ENCODE results near the gene ZNF644.

ZNF644 gene

GRCh38 chr1:91024481-91025119, 2.8 kb upstream of the ZNF644 start:
- peaks cover 16% of the 10 kb centered on the region for H3K79me1 ChIP-seq (ENCODE audit: low read length)
- no peak overlapping the region for H3K4ac ChIP-seq (ENCODE audit: low read depth, low read length)
- H3K9ac ChIP-seq (ENCODE audit: low read length) = no peak overlapping the region
- no CpG with 5 or more reads among the region's 3 CpGs for WGBS (ENCODE audit: extremely low coverage, insufficient coverage, insufficient read length)
- H3K23ac ChIP-seq (ENCODE audit: low read length) = no peak overlapping the region
- H3K4me3 ChIP-seq (ENCODE audit: low read depth, low read length) = no peak overlapping the region
- no peak overlapping the region for H3K18ac ChIP-seq (ENCODE audit: low read length)
- H3K14ac ChIP-seq (ENCODE audit: low read length) = no peak overlapping the region
- H3K4me1 ChIP-seq (ENCODE audit: control insufficient read depth in 1 of 2, insufficient read depth in 2 of 2, low read length in 2 of 2) = peaks cover 3 to 4% of the 10 kb centered on the region in 2 experiments
- H4K12ac ChIP-seq (ENCODE audit: low read depth, low read length) = no peak overlapping the region
- H3K9me3 ChIP-seq (ENCODE audit: insufficient read depth, low read depth, low read length) = no peaks in the 10 kb centered on the region
- no peak for DNase-seq
- H3K4me2 ChIP-seq (ENCODE audit: low read length) = no peak overlapping the region
- H2BK120ac ChIP-seq (ENCODE audit: insufficient read depth, low read length, poor library complexity) = no peak overlapping the region
- H2BK5ac ChIP-seq (ENCODE audit: low read depth, low read length, poor library complexity) = no peak overlapping the region
- H3K27ac ChIP-seq (ENCODE audit: low read depth, low read length) = no peak overlapping the region
- no peak overlapping the region for H2BK12ac ChIP-seq (ENCODE audit: low read length)
- H3K36me3 ChIP-seq (ENCODE audit: control insufficient read depth in 1 of 2, insufficient read depth in 2 of 2, low read length in 2 of 2) = no peaks in the 10 kb centered on the region
- H3K27me3 ChIP-seq (ENCODE audit: insufficient read depth, low read length) = no peaks in the 10 kb centered on the region
- H2AFZ ChIP-seq (ENCODE audit: insufficient read depth, low read length, poor library complexity) = no peak overlapping the region
- peaks cover 14% of the 10 kb centered on the region for H3K79me2 ChIP-seq (ENCODE audit: control insufficient read depth, insufficient read depth, low read length, poor library complexity)
- H4K8ac ChIP-seq (ENCODE audit: low read depth, low read length) = no peak overlapping the region
- H4K91ac ChIP-seq (ENCODE audit: low read depth, low read length) = no peak overlapping the region
- H2AK5ac ChIP-seq (ENCODE audit: low read length) = no peak overlapping the region

GRCh38 chr1:91022518-91022929, 689 bp upstream of the ZNF644 start:
- Histone ChIP-seq H3K27me3 (ENCODE audit: insufficient read depth, low read length) (no peaks in the 10 kb centered on the region), H3K4me3 (ENCODE audit: low read depth, low read length) (no peak overlapping the region), H3K4me1 (ENCODE audit: control insufficient read depth in 1 of 2, insufficient read depth in 2 of 2, low read length in 2 of 2) (peaks cover 3 to 4% of the 10 kb centered on the region in 2 experiments), H3K9me3 (ENCODE audit: insufficient read depth, low read depth, low read length) (no peaks in the 10 kb centered on the region), H2BK5ac (ENCODE audit: low read depth, low read length, poor library complexity) (peak overlapping the region; percentile 100), H3K79me2 (ENCODE audit: control insufficient read depth, insufficient read depth, low read length, poor library complexity) (peaks cover 14% of the 10 kb centered on the region), H4K91ac (ENCODE audit: low read depth, low read length) (peak overlapping the region; percentile 100), H3K18ac (ENCODE audit: low read length) (peak overlapping the region; percentile 73), H3K36me3 (ENCODE audit: control insufficient read depth in 1 of 2, insufficient read depth in 2 of 2, low read length in 2 of 2) (peaks cover 0 to 2% of the 10 kb centered on the region in 2 experiments), H2BK12ac (ENCODE audit: low read length) (peak overlapping the region; percentile 27), H3K79me1 (ENCODE audit: low read length) (peaks cover 16% of the 10 kb centered on the region), H3K14ac (ENCODE audit: low read length) (peak overlapping the region; percentile 61), H3K4ac (ENCODE audit: low read depth, low read length) (peak overlapping the region; percentile 50), H2AK5ac (ENCODE audit: low read length) (no peak overlapping the region), H3K23ac (ENCODE audit: low read length) (no peak overlapping the region), H4K12ac (ENCODE audit: low read depth, low read length) (peak overlapping the region; percentile 85), H3K9ac (ENCODE audit: low read length) (peak overlapping the region; percentile 3), H3K4me2 (ENCODE audit: low read length) (peak overlapping the region; percentile 57), H3K27ac (ENCODE audit: low read depth, low read length) (peak overlapping the region; percentile 100), H2BK120ac (ENCODE audit: insufficient read depth, low read length, poor library complexity) (peak overlapping the region; percentile 79), H2AFZ (ENCODE audit: insufficient read depth, low read length, poor library complexity) (peak overlapping the region; percentile 97), H4K8ac (ENCODE audit: low read depth, low read length) (peak overlapping the region; percentile 100)
- WGBS (ENCODE audit: extremely low coverage, insufficient coverage, insufficient read length) = no CpG with 5 or more reads among the region's 6 CpGs
- DNase-seq = no peak

GRCh38 chr1:91020967-91021685, 709 bp downstream of the ZNF644 start:
- Histone ChIP-seq H3K9me3 (ENCODE audit: insufficient read depth, low read depth, low read length) (no peaks in the 10 kb centered on the region), H2AK5ac (ENCODE audit: low read length) (peak overlapping the region; percentile 85), H2BK12ac (ENCODE audit: low read length) (peak overlapping the region; percentile 74), H3K4me2 (ENCODE audit: low read length) (peak overlapping the region; percentile 58), H3K18ac (ENCODE audit: low read length) (peak overlapping the region; percentile 74), H2AFZ (ENCODE audit: insufficient read depth, low read length, poor library complexity) (peak overlapping the region; percentile 89), H3K27ac (ENCODE audit: low read depth, low read length) (peak overlapping the region; percentile 100), H4K12ac (ENCODE audit: low read depth, low read length) (peak overlapping the region; percentile 94), H3K79me1 (ENCODE audit: low read length) (peaks cover 16% of the 10 kb centered on the region), H2BK5ac (ENCODE audit: low read depth, low read length, poor library complexity) (peak overlapping the region; percentile 87), H3K79me2 (ENCODE audit: control insufficient read depth, insufficient read depth, low read length, poor library complexity) (peaks cover 14% of the 10 kb centered on the region), H4K91ac (ENCODE audit: low read depth, low read length) (peak overlapping the region; percentile 100), H4K8ac (ENCODE audit: low read depth, low read length) (peak overlapping the region; percentile 100), H3K9ac (ENCODE audit: low read length) (peak overlapping the region; percentile 54), H3K4me1 (ENCODE audit: control insufficient read depth in 1 of 2, insufficient read depth in 2 of 2, low read length in 2 of 2) (peaks cover 3 to 4% of the 10 kb centered on the region in 2 experiments), H3K27me3 (ENCODE audit: insufficient read depth, low read length) (no peaks in the 10 kb centered on the region), H3K36me3 (ENCODE audit: control insufficient read depth in 1 of 2, insufficient read depth in 2 of 2, low read length in 2 of 2) (peaks cover 0 to 2% of the 10 kb centered on the region in 2 experiments), H3K14ac (ENCODE audit: low read length) (peak overlapping the region; percentile 94), H2BK120ac (ENCODE audit: insufficient read depth, low read length, poor library complexity) (peak overlapping the region; percentile 94), H3K23ac (ENCODE audit: low read length) (no peak overlapping the region), H3K4me3 (ENCODE audit: low read depth, low read length) (peak overlapping the region; percentile 92), H3K4ac (ENCODE audit: low read depth, low read length) (peak overlapping the region; percentile 41)
- no CpG with 5 or more reads among the region's 33 CpGs for WGBS (ENCODE audit: extremely low coverage, insufficient coverage, insufficient read length)
- peak; percentile 75 to 78 for DNase-seq

GRCh38 chr1:91020486-91020885, 1.3 kb downstream of the ZNF644 start:
- peaks cover 3 to 4% of the 10 kb centered on the region in 2 experiments for H3K4me1 ChIP-seq (ENCODE audit: control insufficient read depth in 1 of 2, insufficient read depth in 2 of 2, low read length in 2 of 2)
- peak overlapping the region; percentile 100 for H3K27ac ChIP-seq (ENCODE audit: low read depth, low read length)
- H3K14ac ChIP-seq (ENCODE audit: low read length) = no peak overlapping the region
- no peak overlapping the region for H4K8ac ChIP-seq (ENCODE audit: low read depth, low read length)
- peak overlapping the region; percentile 58 for H3K4me2 ChIP-seq (ENCODE audit: low read length)
- H3K9me3 ChIP-seq (ENCODE audit: insufficient read depth, low read depth, low read length) = no peaks in the 10 kb centered on the region
- H3K79me2 ChIP-seq (ENCODE audit: control insufficient read depth, insufficient read depth, low read length, poor library complexity) = peaks cover 14% of the 10 kb centered on the region
- no peak overlapping the region for H2BK120ac ChIP-seq (ENCODE audit: insufficient read depth, low read length, poor library complexity)
- peaks cover 16% of the 10 kb centered on the region for H3K79me1 ChIP-seq (ENCODE audit: low read length)
- H3K9ac ChIP-seq (ENCODE audit: low read length) = no peak overlapping the region
- H3K4ac ChIP-seq (ENCODE audit: low read depth, low read length) = no peak overlapping the region
- no peak overlapping the region for H3K4me3 ChIP-seq (ENCODE audit: low read depth, low read length)
- no peak overlapping the region for H2BK12ac ChIP-seq (ENCODE audit: low read length)
- H2AFZ ChIP-seq (ENCODE audit: insufficient read depth, low read length, poor library complexity) = no peak overlapping the region
- H3K18ac ChIP-seq (ENCODE audit: low read length) = no peak overlapping the region
- no peak overlapping the region for H2AK5ac ChIP-seq (ENCODE audit: low read length)
- H3K27me3 ChIP-seq (ENCODE audit: insufficient read depth, low read length) = no peaks in the 10 kb centered on the region
- no peak overlapping the region for H4K12ac ChIP-seq (ENCODE audit: low read depth, low read length)
- peak overlapping the region; percentile 31 for H2BK5ac ChIP-seq (ENCODE audit: low read depth, low read length, poor library complexity)
- H3K36me3 ChIP-seq (ENCODE audit: control insufficient read depth in 1 of 2, insufficient read depth in 2 of 2, low read length in 2 of 2) = peaks cover 0 to 2% of the 10 kb centered on the region in 2 experiments
- H3K23ac ChIP-seq (ENCODE audit: low read length) = no peak overlapping the region
- WGBS (ENCODE audit: extremely low coverage, insufficient coverage, insufficient read length) = no CpG with 5 or more reads among the region's 4 CpGs
- no peak overlapping the region for H4K91ac ChIP-seq (ENCODE audit: low read depth, low read length)
- DNase-seq = no peak

All from trophoblast cell (in vitro differentiated cells and primary cell).